Measurements from ENCODE around the gene SIGLEC6. TPM values are rescaled to one million over a fixed set of nuclear protein-coding genes. Genes with fewer than 3 reads are reported as not detected.

The SIGLEC6 gene
- total RNA-seq, 1 experiment from 2014 or later: 0.37 TPM

DNA sequence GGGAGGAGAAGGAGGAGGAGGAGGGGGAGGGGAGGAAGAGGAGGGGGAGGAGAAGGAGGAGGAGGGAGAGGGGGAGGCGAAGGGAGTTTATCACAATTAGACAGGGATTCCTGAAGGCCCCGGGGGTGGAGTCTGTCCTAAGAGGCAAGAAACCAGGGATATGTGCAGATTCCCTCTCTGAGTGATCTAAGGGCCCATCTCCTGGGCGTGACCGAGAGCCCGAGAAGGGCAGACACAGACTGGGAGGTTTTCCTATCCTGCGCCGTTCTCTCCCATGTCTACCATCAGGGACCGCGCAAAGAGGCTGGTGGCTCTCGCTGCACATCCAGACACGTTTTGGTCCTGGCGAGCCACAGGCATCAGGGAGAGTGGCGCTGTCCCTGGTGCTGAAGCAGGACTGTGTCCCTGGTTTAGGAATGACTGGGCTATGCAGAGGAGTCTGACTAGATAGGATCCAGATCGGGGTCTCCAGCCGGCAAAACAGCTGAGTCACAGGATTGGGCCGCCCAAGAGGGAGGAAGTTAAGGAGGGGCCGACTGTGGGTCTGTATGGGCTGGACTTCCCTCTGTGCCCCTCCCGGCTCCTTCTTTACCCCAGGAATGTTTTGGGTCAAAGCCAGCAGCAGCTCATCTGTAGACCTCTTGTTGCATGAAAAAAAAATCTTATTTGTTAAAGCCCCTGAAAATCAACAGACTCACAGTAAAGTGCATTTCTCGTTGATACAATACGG is 21.7 kb upstream of the SIGLEC6 start (continued):
- no peak for TF ChIP-seq GTF2I (CRISPR knock-in tag; conservative IDR thresholded peaks at IDR 0.05)
- TF ChIP-seq, protein P1, sequence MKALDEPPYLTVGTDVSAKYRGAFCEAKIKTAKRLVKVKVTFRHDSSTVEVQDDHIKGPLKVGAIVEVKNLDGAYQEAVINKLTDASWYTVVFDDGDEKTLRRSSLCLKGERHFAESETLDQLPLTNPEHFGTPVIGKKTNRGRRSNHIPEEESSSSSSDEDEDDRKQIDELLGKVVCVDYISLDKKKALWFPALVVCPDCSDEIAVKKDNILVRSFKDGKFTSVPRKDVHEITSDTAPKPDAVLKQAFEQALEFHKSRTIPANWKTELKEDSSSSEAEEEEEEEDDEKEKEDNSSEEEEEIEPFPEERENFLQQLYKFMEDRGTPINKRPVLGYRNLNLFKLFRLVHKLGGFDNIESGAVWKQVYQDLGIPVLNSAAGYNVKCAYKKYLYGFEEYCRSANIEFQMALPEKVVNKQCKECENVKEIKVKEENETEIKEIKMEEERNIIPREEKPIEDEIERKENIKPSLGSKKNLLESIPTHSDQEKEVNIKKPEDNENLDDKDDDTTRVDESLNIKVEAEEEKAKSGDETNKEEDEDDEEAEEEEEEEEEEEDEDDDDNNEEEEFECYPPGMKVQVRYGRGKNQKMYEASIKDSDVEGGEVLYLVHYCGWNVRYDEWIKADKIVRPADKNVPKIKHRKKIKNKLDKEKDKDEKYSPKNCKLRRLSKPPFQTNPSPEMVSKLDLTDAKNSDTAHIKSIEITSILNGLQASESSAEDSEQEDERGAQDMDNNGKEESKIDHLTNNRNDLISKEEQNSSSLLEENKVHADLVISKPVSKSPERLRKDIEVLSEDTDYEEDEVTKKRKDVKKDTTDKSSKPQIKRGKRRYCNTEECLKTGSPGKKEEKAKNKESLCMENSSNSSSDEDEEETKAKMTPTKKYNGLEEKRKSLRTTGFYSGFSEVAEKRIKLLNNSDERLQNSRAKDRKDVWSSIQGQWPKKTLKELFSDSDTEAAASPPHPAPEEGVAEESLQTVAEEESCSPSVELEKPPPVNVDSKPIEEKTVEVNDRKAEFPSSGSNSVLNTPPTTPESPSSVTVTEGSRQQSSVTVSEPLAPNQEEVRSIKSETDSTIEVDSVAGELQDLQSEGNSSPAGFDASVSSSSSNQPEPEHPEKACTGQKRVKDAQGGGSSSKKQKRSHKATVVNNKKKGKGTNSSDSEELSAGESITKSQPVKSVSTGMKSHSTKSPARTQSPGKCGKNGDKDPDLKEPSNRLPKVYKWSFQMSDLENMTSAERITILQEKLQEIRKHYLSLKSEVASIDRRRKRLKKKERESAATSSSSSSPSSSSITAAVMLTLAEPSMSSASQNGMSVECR (CRISPR knock-in tag; IDR thresholded peaks at IDR 0.05; ENCODE audit: borderline replicate concordance): peak; percentile 99
- TF ChIP-seq, protein P2, sequence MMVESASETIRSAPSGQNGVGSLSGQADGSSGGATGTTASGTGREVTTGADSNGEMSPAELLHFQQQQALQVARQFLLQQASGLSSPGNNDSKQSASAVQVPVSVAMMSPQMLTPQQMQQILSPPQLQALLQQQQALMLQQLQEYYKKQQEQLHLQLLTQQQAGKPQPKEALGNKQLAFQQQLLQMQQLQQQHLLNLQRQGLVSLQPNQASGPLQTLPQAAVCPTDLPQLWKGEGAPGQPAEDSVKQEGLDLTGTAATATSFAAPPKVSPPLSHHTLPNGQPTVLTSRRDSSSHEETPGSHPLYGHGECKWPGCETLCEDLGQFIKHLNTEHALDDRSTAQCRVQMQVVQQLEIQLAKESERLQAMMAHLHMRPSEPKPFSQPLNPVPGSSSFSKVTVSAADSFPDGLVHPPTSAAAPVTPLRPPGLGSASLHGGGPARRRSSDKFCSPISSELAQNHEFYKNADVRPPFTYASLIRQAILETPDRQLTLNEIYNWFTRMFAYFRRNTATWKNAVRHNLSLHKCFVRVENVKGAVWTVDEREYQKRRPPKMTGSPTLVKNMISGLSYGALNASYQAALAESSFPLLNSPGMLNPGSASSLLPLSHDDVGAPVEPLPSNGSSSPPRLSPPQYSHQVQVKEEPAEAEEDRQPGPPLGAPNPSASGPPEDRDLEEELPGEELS (CRISPR knock-in tag; IDR thresholded peaks at IDR 0.05): peak; percentile 97
- no peak for TF ChIP-seq IRF2 (CRISPR knock-in tag; IDR thresholded peaks at IDR 0.05; ENCODE audit: borderline replicate concordance, low read depth)
- TF ChIP-seq, protein P3, sequence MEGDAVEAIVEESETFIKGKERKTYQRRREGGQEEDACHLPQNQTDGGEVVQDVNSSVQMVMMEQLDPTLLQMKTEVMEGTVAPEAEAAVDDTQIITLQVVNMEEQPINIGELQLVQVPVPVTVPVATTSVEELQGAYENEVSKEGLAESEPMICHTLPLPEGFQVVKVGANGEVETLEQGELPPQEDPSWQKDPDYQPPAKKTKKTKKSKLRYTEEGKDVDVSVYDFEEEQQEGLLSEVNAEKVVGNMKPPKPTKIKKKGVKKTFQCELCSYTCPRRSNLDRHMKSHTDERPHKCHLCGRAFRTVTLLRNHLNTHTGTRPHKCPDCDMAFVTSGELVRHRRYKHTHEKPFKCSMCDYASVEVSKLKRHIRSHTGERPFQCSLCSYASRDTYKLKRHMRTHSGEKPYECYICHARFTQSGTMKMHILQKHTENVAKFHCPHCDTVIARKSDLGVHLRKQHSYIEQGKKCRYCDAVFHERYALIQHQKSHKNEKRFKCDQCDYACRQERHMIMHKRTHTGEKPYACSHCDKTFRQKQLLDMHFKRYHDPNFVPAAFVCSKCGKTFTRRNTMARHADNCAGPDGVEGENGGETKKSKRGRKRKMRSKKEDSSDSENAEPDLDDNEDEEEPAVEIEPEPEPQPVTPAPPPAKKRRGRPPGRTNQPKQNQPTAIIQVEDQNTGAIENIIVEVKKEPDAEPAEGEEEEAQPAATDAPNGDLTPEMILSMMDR (IDR thresholded peaks at IDR 0.05): no peak
- peak; percentile 95 for TF ChIP-seq ZNF232 (CRISPR knock-in tag; IDR thresholded peaks at IDR 0.05)
- TF ChIP-seq TP53 (CRISPR knock-in tag; IDR thresholded peaks at IDR 0.05): no peak
- TF ChIP-seq, protein P4, sequence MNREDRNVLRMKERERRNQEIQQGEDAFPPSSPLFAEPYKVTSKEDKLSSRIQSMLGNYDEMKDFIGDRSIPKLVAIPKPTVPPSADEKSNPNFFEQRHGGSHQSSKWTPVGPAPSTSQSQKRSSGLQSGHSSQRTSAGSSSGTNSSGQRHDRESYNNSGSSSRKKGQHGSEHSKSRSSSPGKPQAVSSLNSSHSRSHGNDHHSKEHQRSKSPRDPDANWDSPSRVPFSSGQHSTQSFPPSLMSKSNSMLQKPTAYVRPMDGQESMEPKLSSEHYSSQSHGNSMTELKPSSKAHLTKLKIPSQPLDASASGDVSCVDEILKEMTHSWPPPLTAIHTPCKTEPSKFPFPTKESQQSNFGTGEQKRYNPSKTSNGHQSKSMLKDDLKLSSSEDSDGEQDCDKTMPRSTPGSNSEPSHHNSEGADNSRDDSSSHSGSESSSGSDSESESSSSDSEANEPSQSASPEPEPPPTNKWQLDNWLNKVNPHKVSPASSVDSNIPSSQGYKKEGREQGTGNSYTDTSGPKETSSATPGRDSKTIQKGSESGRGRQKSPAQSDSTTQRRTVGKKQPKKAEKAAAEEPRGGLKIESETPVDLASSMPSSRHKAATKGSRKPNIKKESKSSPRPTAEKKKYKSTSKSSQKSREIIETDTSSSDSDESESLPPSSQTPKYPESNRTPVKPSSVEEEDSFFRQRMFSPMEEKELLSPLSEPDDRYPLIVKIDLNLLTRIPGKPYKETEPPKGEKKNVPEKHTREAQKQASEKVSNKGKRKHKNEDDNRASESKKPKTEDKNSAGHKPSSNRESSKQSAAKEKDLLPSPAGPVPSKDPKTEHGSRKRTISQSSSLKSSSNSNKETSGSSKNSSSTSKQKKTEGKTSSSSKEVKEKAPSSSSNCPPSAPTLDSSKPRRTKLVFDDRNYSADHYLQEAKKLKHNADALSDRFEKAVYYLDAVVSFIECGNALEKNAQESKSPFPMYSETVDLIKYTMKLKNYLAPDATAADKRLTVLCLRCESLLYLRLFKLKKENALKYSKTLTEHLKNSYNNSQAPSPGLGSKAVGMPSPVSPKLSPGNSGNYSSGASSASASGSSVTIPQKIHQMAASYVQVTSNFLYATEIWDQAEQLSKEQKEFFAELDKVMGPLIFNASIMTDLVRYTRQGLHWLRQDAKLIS (CRISPR knock-in tag; IDR thresholded peaks at IDR 0.05; ENCODE audit: borderline replicate concordance): no peak
- TF ChIP-seq, protein P5, sequence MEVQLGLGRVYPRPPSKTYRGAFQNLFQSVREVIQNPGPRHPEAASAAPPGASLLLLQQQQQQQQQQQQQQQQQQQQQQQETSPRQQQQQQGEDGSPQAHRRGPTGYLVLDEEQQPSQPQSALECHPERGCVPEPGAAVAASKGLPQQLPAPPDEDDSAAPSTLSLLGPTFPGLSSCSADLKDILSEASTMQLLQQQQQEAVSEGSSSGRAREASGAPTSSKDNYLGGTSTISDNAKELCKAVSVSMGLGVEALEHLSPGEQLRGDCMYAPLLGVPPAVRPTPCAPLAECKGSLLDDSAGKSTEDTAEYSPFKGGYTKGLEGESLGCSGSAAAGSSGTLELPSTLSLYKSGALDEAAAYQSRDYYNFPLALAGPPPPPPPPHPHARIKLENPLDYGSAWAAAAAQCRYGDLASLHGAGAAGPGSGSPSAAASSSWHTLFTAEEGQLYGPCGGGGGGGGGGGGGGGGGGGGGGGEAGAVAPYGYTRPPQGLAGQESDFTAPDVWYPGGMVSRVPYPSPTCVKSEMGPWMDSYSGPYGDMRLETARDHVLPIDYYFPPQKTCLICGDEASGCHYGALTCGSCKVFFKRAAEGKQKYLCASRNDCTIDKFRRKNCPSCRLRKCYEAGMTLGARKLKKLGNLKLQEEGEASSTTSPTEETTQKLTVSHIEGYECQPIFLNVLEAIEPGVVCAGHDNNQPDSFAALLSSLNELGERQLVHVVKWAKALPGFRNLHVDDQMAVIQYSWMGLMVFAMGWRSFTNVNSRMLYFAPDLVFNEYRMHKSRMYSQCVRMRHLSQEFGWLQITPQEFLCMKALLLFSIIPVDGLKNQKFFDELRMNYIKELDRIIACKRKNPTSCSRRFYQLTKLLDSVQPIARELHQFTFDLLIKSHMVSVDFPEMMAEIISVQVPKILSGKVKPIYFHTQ (CRISPR knock-in tag; IDR thresholded peaks at IDR 0.05): no peak
- TF ChIP-seq, protein P6, sequence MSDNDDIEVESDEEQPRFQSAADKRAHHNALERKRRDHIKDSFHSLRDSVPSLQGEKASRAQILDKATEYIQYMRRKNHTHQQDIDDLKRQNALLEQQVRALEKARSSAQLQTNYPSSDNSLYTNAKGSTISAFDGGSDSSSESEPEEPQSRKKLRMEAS (CRISPR knock-in tag; IDR thresholded peaks at IDR 0.05): peak; percentile 81
- no peak for TF ChIP-seq ZNF396 (CRISPR knock-in tag; IDR thresholded peaks at IDR 0.05; ENCODE audit: borderline replicate concordance)
- TF ChIP-seq, protein P7, sequence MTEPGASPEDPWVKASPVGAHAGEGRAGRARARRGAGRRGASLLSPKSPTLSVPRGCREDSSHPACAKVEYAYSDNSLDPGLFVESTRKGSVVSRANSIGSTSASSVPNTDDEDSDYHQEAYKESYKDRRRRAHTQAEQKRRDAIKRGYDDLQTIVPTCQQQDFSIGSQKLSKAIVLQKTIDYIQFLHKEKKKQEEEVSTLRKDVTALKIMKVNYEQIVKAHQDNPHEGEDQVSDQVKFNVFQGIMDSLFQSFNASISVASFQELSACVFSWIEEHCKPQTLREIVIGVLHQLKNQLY (CRISPR knock-in tag; IDR thresholded peaks at IDR 0.05): no peak
- TF ChIP-seq ESRRA (CRISPR knock-in tag; IDR thresholded peaks at IDR 0.05; ENCODE audit: borderline replicate concordance): peak; percentile 65; the same call in 1 of the 2 replicates
- no peak for TF ChIP-seq OVOL2 (CRISPR knock-in tag; IDR thresholded peaks at IDR 0.05; ENCODE audit: borderline replicate concordance)
- 0 out of 2 replicates have a peak, but pooled peaks have one; percentile 44 for TF ChIP-seq NR2C2 (CRISPR knock-in tag; IDR thresholded peaks at IDR 0.05)
- TF ChIP-seq, protein P8, sequence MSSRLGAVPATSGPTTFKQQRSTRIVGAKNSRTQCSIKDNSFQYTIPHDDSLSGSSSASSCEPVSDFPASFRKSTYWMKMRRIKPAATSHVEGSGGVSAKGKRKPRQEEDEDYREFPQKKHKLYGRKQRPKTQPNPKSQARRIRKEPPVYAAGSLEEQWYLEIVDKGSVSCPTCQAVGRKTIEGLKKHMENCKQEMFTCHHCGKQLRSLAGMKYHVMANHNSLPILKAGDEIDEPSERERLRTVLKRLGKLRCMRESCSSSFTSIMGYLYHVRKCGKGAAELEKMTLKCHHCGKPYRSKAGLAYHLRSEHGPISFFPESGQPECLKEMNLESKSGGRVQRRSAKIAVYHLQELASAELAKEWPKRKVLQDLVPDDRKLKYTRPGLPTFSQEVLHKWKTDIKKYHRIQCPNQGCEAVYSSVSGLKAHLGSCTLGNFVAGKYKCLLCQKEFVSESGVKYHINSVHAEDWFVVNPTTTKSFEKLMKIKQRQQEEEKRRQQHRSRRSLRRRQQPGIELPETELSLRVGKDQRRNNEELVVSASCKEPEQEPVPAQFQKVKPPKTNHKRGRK (CRISPR knock-in tag; IDR thresholded peaks at IDR 0.05; ENCODE audit: borderline replicate concordance): no peak
- peak; percentile 84; the same call in 1 of the 2 replicates for TF ChIP-seq TEAD4 (CRISPR knock-in tag; IDR thresholded peaks at IDR 0.05)
- TF ChIP-seq, protein P9, sequence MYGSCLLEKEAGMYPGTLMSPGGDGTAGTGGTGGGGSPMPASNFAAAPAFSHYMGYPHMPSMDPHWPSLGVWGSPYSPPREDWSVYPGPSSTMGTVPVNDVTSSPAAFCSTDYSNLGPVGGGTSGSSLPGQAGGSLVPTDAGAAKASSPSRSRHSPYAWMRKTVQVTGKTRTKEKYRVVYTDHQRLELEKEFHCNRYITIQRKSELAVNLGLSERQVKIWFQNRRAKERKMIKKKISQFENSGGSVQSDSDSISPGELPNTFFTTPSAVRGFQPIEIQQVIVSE (CRISPR knock-in tag; IDR thresholded peaks at IDR 0.05; ENCODE audit: borderline replicate concordance): no peak
- TF ChIP-seq ATF1 (CRISPR knock-in tag; IDR thresholded peaks at IDR 0.05): no peak

Data from WTC11 (cell line).